Measurements from ENCODE around the gene RAC2. TPM values are rescaled to one million over a fixed set of nuclear protein-coding genes. Genes with fewer than 3 reads are reported as not detected.

Gene RAC2
- total and polyA plus RNA-seq, 9 of the 15 experiments (the other 6 are each of a cell fraction or from before 2014, with no cell fraction given), result 22.7 to 103 (median 43.3) TPM

GRCh38 chr22:37242395-37242918 lies 1.6 kb downstream of the RAC2 start (continued):
- TF ChIP-seq TEAD4 (IDR thresholded peaks at IDR 0.05; ENCODE audit: low read length), result peak; percentile 87
- TF ChIP-seq TEAD4 (CRISPR knock-in tag; IDR thresholded peaks at IDR 0.05; ENCODE audit: borderline replicate concordance), result no peak
- peak; percentile 56 for TF ChIP-seq CCNT2 (IDR thresholded peaks at IDR 0.05; ENCODE audit: borderline replicate concordance, extremely low read depth, insufficient read length, low read depth, low read length)
- TF ChIP-seq BCOR (IDR thresholded peaks at IDR 0.05), result peak; percentile 52; the same call in 1 of the 2 replicates
- TF ChIP-seq USF1 (CRISPR knock-in tag; IDR thresholded peaks at IDR 0.05), result no peak
- peak; percentile 75 for TF ChIP-seq ARID4B (CRISPR knock-in tag; IDR thresholded peaks at IDR 0.05)
- no peak for TF ChIP-seq ZNF277 (CRISPR knock-in tag; IDR thresholded peaks at IDR 0.05; ENCODE audit: borderline replicate concordance)
- TF ChIP-seq UBTF (IDR thresholded peaks at IDR 0.05; ENCODE audit: borderline replicate concordance in 1 of 2, low read depth in 2 of 2, low read length in 2 of 2), result peak in 1 of 2 experiments; percentile 70; a peak in 2 of 4 replicates
- TF ChIP-seq DMBX1 (CRISPR knock-in tag; IDR thresholded peaks at IDR 0.05; ENCODE audit: borderline replicate concordance), result 0 out of 2 replicates have a peak, but pooled peaks have one; percentile 62
- peak; percentile 71 for TF ChIP-seq ATF3 (IDR thresholded peaks at IDR 0.05)
- no peak for TF ChIP-seq ATF3 (CRISPR knock-in tag; conservative IDR thresholded peaks at IDR 0.05)
- TF ChIP-seq THAP12 (CRISPR knock-in tag; IDR thresholded peaks at IDR 0.05), result no peak

Measured in K562 (cell line).